ENCODE data around the gene TTC12. TPM values are rescaled to one million over a fixed set of nuclear protein-coding genes. Genes with fewer than 3 reads are reported as not detected.
A peak's percentile ranks its signal among the peaks of the same experiment; 100 is the strongest.

The TTC12 gene
- total and polyA plus RNA-seq, 8 donors, result 3.7 to 58.9 (median 11.1) TPM

- H3K9me3 ChIP-seq, result no peaks in the 10 kb centered on the region
- no peaks in the 10 kb centered on the region for H3K4me1 ChIP-seq
- intact Hi-C loops (cut with DNase I; ENCODE audit: low total_unique reads), result no loop called here
- DNase-seq, result peak in 1 of 2 donors; percentile 36
- H3K36me3 ChIP-seq, result peaks cover 35 to 100% (median 95%) of the 10 kb centered on the region in 4 donors
- no peak for TF ChIP-seq POLR2A (IDR thresholded peaks at IDR 0.05)
- no peak for TF ChIP-seq POLR2AphosphoS5 (IDR thresholded peaks at IDR 0.05)
- no peak for TF ChIP-seq EP300 (IDR thresholded peaks at IDR 0.05)
- TF ChIP-seq CTCF (IDR thresholded peaks at IDR 0.05), result no peak
- H3K4me3 ChIP-seq, result no peak overlapping the region
- no peaks in the 10 kb centered on the region for H3K27me3 ChIP-seq
- WGBS, 5 donors, result 80 to 95% (median 94%) methylated on average over 7 of the region's 7 CpGs
- no peak overlapping the region for H3K27ac ChIP-seq
Observed at GRCh38 chr11:113332023-113332422, 17.6 kb downstream of the TTC12 start.

GRCh38 chr11:113332638-113333329 lies 18.4 kb downstream of the TTC12 start:
- H3K4me1 ChIP-seq, result no peaks in the 10 kb centered on the region
- H3K9me3 ChIP-seq, result no peaks in the 10 kb centered on the region
- no peak overlapping the region for H3K27ac ChIP-seq
- intact Hi-C loops (cut with DNase I; ENCODE audit: low total_unique reads), result no loop called here
- no peaks in the 10 kb centered on the region for H3K27me3 ChIP-seq
- no peak for DNase-seq
- no peak overlapping the region for H3K4me3 ChIP-seq
- WGBS, 5 donors, result 93 to 95% (median 94%) methylated on average over 6 of the region's 6 CpGs
- no peak for TF ChIP-seq EP300 (IDR thresholded peaks at IDR 0.05)
- TF ChIP-seq CTCF (IDR thresholded peaks at IDR 0.05), result no peak
- no peak for TF ChIP-seq POLR2A (IDR thresholded peaks at IDR 0.05)
- no peak for TF ChIP-seq POLR2AphosphoS5 (IDR thresholded peaks at IDR 0.05)
- peaks cover 32 to 99% (median 88%) of the 10 kb centered on the region in 4 donors for H3K36me3 ChIP-seq

- intact Hi-C loops (cut with DNase I; ENCODE audit: low total_unique reads), result no loop called here
- Histone ChIP-seq H3K36me3 (peaks cover 29 to 97% (median 85%) of the 10 kb centered on the region in 4 donors), H3K9me3 (no peaks in the 10 kb centered on the region), H3K4me1 (no peaks in the 10 kb centered on the region), H3K4me3 (no peak overlapping the region), H3K27me3 (no peaks in the 10 kb centered on the region), H3K27ac (no peak overlapping the region)
- 97 to 100% (median 100%) methylated on average over 1 of the region's 1 CpG for WGBS, 5 donors
- TF ChIP-seq POLR2A (IDR thresholded peaks at IDR 0.05) (no peak), CTCF (IDR thresholded peaks at IDR 0.05) (no peak), EP300 (IDR thresholded peaks at IDR 0.05) (no peak), POLR2AphosphoS5 (IDR thresholded peaks at IDR 0.05) (no peak)
- DNase-seq, result no peak
Observed at GRCh38 chr11:113334183-113334582, 19.8 kb downstream of the TTC12 start.

GRCh38 chr11:113338730-113339129 lies 24.3 kb downstream of the TTC12 start:
- no peaks in the 10 kb centered on the region for H3K27me3 ChIP-seq
- TF ChIP-seq CTCF (IDR thresholded peaks at IDR 0.05) (no peak), POLR2AphosphoS5 (IDR thresholded peaks at IDR 0.05) (no peak), EP300 (IDR thresholded peaks at IDR 0.05) (no peak)
- intact Hi-C loops (cut with DNase I; ENCODE audit: low total_unique reads), result no loop called here
- no peak for DNase-seq
- H3K27ac ChIP-seq, result no peak overlapping the region
- no peak overlapping the region for H3K4me3 ChIP-seq
- 80 to 86% (median 82%) methylated on average over 4 of the region's 4 CpGs for WGBS, 5 donors
- no peaks in the 10 kb centered on the region for H3K9me3 ChIP-seq
- H3K36me3 ChIP-seq, result peaks cover 29 to 97% (median 84%) of the 10 kb centered on the region in 4 donors
- no peaks in the 10 kb centered on the region for H3K4me1 ChIP-seq
